CD8-positive, alpha-beta memory T cell (primary cell): ENCODE measurements around the gene PCBP4. TPM values are rescaled to one million over a fixed set of nuclear protein-coding genes. Genes with fewer than 3 reads are reported as not detected.
A peak's percentile ranks its signal among the peaks of the same experiment; 100 is the strongest.

ENCODE experiments used
- CTCF ChIA-PET: fragments of 350-600 bp; sonication (Branson Sonifier 250); formaldehyde crosslinking; loops from one replicate; lab custom pipeline; 2021; ENCODE audit warnings: antibody characterized with exemption; lab: Charles Lee
- POLR2A ChIA-PET: fragments of 350-600 bp; sonication (Branson Sonifier 250); formaldehyde crosslinking; loops from one replicate; lab custom pipeline; 2021; ENCODE audit warnings: antibody characterized with exemption; lab: Charles Lee
- DNase-seq, 5 donors: peaks; one replicate each; pipeline versions ENCODE4 v3.0.0 to v3.0.0-alpha.2; 2020 to 2022; ENCODE audit warnings: mixed read lengths in 1 of 5
- H3K27ac ChIP-seq: one replicate; pipeline ENCODE4 v1.7.0; 2013; ENCODE audit warnings: low read depth, mild to moderate bottlenecking, low read length, moderate library complexity
- H3K27me3 ChIP-seq: 2 replicates; pipeline ENCODE4 v1.7.0; 2013; ENCODE audit warnings: low read length, mild to moderate bottlenecking; ENCODE audit not compliant: insufficient read depth, poor library complexity, severe bottlenecking
- H3K36me3 ChIP-seq: 2 replicates; pipeline ENCODE4 v1.7.0; 2013; ENCODE audit warnings: mild to moderate bottlenecking, low read length, moderate library complexity; ENCODE audit not compliant: insufficient read depth
- H3K4me1 ChIP-seq: 2 replicates; pipeline ENCODE4 v1.7.0; 2013; ENCODE audit warnings: mild to moderate bottlenecking, low read length, moderate library complexity; ENCODE audit not compliant: insufficient read depth
- H3K4me3 ChIP-seq: 2 replicates; pipeline ENCODE4 v1.7.0; 2013; ENCODE audit warnings: mild to moderate bottlenecking, low read length
- H3K9me3 ChIP-seq: 2 replicates; pipeline ENCODE4 v1.7.0; 2013; ENCODE audit warnings: mild to moderate bottlenecking, low read length
- H3K27ac Mint-ChIP-seq, 8 donors: one replicate each; pipeline ENCODE4 v1.8.0; 2020 to 2021; ENCODE audit warnings: mixed read lengths in 8 of 8, mild to moderate bottlenecking in 6 of 8, inconsistent platforms in 3 of 8, moderate library complexity in 3 of 8
- H3K27me3 Mint-ChIP-seq, 2 donors: one replicate each; pipeline ENCODE4 v1.8.0; 2020 to 2021; ENCODE audit warnings: mixed read lengths in 2 of 2, mild to moderate bottlenecking in 1 of 2, moderate library complexity in 1 of 2
- H3K36me3 Mint-ChIP-seq, 3 donors: one replicate each; pipeline ENCODE4 v1.8.0; 2020 to 2021; ENCODE audit warnings: mixed read lengths in 3 of 3, inconsistent platforms in 1 of 3, mild to moderate bottlenecking in 1 of 3
- H3K4me1 Mint-ChIP-seq, 3 donors: one replicate each; pipeline ENCODE4 v1.8.0; 2020 to 2021; ENCODE audit warnings: mixed read lengths in 3 of 3, inconsistent platforms in 1 of 3, mild to moderate bottlenecking in 1 of 3
- H3K4me3 Mint-ChIP-seq, 7 donors: one replicate each; pipeline ENCODE4 v1.8.0; 2020 to 2021; ENCODE audit warnings: mixed read lengths in 7 of 7, mild to moderate bottlenecking in 6 of 7, moderate library complexity in 4 of 7, inconsistent platforms in 2 of 7
- H3K9me3 Mint-ChIP-seq, 5 donors: one replicate each; pipeline ENCODE4 v1.8.0; 2020 to 2022; ENCODE audit warnings: mixed read lengths in 5 of 5, mild to moderate bottlenecking in 3 of 5, moderate library complexity in 2 of 5, inconsistent platforms in 1 of 5
- polyA plus RNA-seq: library from polyadenylated mRNA; unstranded; fragments of 300-500 nt; fragmentation: Illumina TruSeq; gene quantifications from one replicate; pipeline ENCODE4 v1.2.3, GENCODE V29; 2021
- total RNA-seq, 2 experiments: library from RNA; stranded (reverse); gene quantifications; one replicate each; pipeline ENCODE4 v1.2.3, GENCODE V29; 2021

PCBP4 gene
- total RNA-seq = 10 to 100 TPM in 1 of 2 experiments, 1 to 10 TPM in 1; 9.7 to 12.5 TPM
- 12.5 TPM for polyA plus RNA-seq

DNA sequence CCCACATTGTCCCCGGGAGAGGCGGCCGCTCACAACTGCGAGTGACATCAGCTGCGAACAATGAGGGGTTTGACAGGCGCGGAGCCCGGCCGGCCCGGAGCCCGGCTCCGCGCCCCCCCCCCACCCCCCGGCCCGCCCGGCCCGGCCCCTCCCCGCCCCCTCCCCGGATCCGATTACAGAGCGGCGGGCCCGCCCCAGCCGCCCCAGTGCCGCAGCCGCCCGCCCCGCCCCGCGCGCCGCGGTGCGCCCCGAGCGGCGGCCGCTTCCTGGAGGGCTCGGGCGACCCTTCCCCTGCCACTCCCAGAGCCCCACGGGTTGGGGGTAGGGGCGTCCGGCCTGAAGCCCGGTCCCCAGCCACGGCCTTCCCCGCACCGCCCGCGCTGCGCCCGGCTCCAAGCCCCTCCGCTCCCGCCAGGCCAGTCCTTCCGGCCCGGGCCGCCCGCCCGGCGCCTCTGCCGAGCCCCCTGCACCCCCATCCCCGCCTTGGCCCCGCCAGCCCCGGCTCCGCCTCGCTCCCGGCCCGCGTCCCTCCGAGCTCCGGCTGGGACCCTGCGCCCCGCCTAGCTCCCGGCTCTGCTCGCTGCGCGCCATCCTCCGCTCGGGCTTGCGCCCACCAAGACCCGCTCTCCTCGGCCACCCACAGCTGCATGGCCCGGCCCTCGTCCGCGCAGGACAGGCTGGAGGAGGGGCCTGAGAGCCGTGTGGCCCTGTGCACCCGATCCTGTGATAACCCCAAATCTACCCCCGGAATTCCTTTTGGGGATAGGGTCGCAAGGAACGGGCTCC lies at the start of gene PCBP4:
Gene PCBP4 (minus strand): TSS at position 71 of the 786 bp plus-strand sequence. CDS start 6,214 bp downstream, outside the sequence.
- Mint-ChIP-seq H3K4me3 (peak within 1 kb of the TSS; percentile 79 to 90 (median 84)), H3K9me3 (no peaks in the 10 kb centered on the region), H3K27ac (peak within 1 kb of the TSS; percentile 30 to 94 (median 83)), H3K4me1 (peaks cover 14 to 49% (median 34%) of the 10 kb centered on the region in 3 donors), H3K36me3 (peaks cover 0 to 4% (median 3%) of the 10 kb centered on the region in 3 donors), H3K27me3 (no peaks in the 10 kb centered on the region)
- peak in 4 of 5 donors; percentile 29 to 62 (median 35) for DNase-seq
- no peaks in the 10 kb centered on the region for H3K36me3 ChIP-seq
- H3K27me3 ChIP-seq = no peaks in the 10 kb centered on the region
- H3K4me3 ChIP-seq = peak within 1 kb of the TSS; percentile 58
- peaks cover 16% of the 10 kb centered on the region for H3K4me1 ChIP-seq
- H3K27ac ChIP-seq = peak within 1 kb of the TSS; percentile 57
- POLR2A ChIA-PET = interaction anchor here (0.6 to 1.4 kb wide), 4 partner anchors 12 to 26 kb away, joined by 3 to 6 read pairs (median 3); partner anchors contain the start of genes ACY1 and RRP9
- CTCF ChIA-PET = interaction anchor here (1.1 to 1.3 kb wide), 2 partner anchors 19 to 26 kb away, joined by 3 to 5 read pairs; partner anchors contain the start of gene RRP9
- no peaks in the 10 kb centered on the region for H3K9me3 ChIP-seq

DNA sequence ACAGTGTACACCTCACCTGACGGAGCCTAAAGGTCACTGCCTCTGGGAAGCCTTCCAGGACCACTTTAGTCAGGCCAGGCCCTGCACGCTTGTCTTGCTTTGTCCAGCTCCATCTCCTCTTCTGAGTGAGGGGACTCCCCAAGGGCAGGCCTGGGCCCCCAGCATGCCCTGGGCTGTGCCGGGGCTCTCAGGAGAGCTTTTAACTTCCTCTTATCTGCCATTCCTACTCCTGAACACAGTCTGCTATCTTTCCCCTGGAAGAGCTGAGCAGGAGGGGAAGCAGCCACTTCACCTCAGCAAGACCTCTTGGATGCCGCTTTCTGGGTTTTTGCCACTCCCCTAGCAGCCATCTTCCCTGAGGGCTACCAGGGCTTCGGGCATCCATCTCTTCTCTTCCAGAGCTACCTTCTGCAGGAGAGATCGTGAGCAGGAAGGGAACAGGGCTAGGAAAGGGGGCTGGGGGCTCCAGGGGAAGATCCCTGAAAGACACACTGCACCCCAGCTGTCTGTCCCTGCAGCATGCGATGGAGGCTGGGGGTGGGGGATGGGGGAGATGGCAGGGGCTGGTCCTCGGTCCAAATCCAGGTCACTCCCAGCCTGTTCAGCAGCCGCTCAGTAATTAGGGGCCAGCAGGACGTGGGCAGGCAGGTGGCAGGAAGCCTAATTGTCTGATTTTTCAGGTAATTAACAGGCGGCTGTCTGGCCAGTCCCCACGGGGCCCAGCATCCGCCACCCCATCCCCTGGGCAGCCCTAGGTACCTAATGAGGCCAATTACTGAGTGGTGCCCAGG lies 48.4 kb upstream of the PCBP4 start:
- no peak for DNase-seq
- POLR2A ChIA-PET = no interaction called here
- Histone ChIP-seq H3K9me3 (no peaks in the 10 kb centered on the region), H3K4me1 (no peaks in the 10 kb centered on the region), H3K36me3 (no peaks in the 10 kb centered on the region), H3K27ac (no peak overlapping the region), H3K4me3 (no peak overlapping the region), H3K27me3 (no peaks in the 10 kb centered on the region)
- CTCF ChIA-PET = interaction anchor here (1.2 to 1.7 kb wide), 3 partner anchors 14 to 107 kb away, joined by 3 to 6 read pairs (median 3); no protein-coding TSS in a partner anchor
- Mint-ChIP-seq H3K4me1 (no peaks in the 10 kb centered on the region), H3K27ac (peak overlapping the region in 1 of 8 donors; percentile 54), H3K27me3 (no peaks in the 10 kb centered on the region), H3K36me3 (no peaks in the 10 kb centered on the region), H3K4me3 (no peak overlapping the region), H3K9me3 (no peaks in the 10 kb centered on the region)

DNA sequence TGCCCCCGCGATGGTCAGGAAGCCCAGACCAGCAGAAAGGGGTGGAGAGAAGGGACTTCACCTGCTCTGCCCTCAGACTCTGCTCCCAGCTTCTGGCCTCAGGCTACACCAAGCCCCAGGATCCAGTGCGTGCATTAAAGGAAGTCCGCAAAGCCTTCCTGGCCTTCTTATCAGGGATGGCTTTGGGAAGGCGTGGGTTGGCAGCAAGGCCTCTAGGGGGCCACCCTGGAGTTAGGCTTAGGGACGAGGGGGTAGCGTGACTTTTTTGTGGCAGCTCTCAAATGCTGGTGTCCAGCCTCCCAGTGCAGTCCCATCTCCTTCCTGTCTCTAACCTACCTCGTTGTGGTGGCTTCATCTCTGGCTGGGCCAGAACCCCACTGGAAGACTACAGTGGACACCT lies 47.4 kb upstream of the PCBP4 start:
- Mint-ChIP-seq H3K36me3 (no peaks in the 10 kb centered on the region), H3K27ac (peak overlapping the region in 1 of 8 donors; percentile 50)

DNA sequence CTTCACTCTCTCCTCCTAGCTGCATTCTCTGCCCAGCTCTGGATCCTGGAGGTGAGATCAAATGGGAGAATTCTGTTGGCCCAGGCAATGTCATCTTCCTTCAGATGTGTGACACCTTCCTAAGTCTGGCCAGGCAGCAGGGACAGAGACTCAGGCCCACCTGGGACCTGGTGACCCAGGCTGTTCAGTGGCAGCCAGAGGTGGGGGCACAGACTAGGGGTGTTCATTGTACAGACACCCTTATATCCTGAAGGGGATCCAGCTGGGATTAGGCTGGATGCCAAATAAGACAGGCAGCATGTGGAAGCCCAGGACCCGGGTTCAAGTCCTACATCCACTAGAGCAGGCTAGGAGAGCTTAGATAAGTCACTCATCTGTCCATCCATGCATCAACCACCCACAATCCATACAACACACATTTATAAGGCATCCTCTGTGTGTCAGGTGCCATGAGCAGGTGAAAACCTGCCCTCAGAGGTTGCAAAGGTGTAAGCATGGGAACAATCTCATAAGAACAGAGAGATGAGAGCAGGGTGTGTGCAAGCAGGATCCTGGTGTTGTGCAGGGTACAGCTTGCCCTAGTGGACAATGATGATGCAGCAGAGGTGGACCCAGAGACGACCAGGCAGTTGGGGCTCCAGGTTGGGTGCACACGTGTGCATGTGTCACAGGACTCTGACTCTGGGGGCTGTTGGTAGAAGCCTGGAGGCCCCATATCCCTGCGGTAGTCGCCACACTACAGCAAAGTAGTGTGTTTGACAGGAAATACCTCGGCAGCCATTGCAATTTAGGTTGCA lies 46.7 kb upstream of the PCBP4 start:
- Histone ChIP-seq H3K9me3 (no peaks in the 10 kb centered on the region), H3K4me1 (no peaks in the 10 kb centered on the region), H3K27me3 (no peaks in the 10 kb centered on the region), H3K4me3 (no peak overlapping the region), H3K36me3 (no peaks in the 10 kb centered on the region), H3K27ac (no peak overlapping the region)
- no peaks in the 10 kb centered on the region for H3K9me3 Mint-ChIP-seq
- CTCF ChIA-PET = interaction anchor here (1.0 kb wide), 2 partner anchors 106 to 132 kb away, joined by 3 read pairs; no protein-coding TSS in a partner anchor
- H3K4me1 Mint-ChIP-seq = no peaks in the 10 kb centered on the region
- DNase-seq = no peak
- POLR2A ChIA-PET = no interaction called here
- H3K27me3 Mint-ChIP-seq = no peaks in the 10 kb centered on the region
- H3K27ac Mint-ChIP-seq = no peak overlapping the region
- H3K4me3 Mint-ChIP-seq = no peak overlapping the region
- no peaks in the 10 kb centered on the region for H3K36me3 Mint-ChIP-seq

More for the DNA sequence above, 47.4 kb upstream of the PCBP4 start:
- Histone ChIP-seq H3K4me3 (no peak overlapping the region), H3K9me3 (no peaks in the 10 kb centered on the region), H3K27ac (no peak overlapping the region), H3K36me3 (no peaks in the 10 kb centered on the region), H3K27me3 (no peaks in the 10 kb centered on the region), H3K4me1 (no peaks in the 10 kb centered on the region)
- no peaks in the 10 kb centered on the region for H3K4me1 Mint-ChIP-seq
- no peaks in the 10 kb centered on the region for H3K9me3 Mint-ChIP-seq
- H3K27me3 Mint-ChIP-seq = no peaks in the 10 kb centered on the region
- H3K4me3 Mint-ChIP-seq = no peak overlapping the region
- ChIA-PET CTCF (interaction anchor here (1.2 to 1.7 kb wide), 2 partner anchors 22 to 108 kb away, joined by 3 to 6 read pairs; no protein-coding TSS in a partner anchor), POLR2A (no interaction called here)
- DNase-seq = no peak

DNA sequence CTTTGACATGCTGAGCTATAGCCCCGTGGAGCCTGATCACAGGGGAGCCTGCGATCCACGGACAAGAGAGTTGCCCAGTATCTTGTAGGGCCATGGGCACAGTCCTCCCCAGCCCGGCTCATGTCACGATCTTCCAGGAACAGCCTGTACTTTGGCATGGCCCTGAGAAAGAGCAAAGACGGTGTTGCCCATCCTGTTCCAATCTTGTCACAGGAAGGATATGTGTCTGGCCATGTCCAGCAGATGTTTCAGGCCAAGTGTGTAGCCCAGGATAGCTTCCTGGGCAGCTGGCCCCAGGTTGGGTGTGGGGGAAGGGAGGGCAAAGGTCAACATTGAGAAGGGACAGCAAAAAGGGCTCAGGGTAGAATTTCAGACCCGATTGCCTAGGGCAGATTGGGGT lies 45.4 kb upstream of the PCBP4 start:
- POLR2A ChIA-PET = no interaction called here
- H3K27me3 ChIP-seq = no peaks in the 10 kb centered on the region
- no peaks in the 10 kb centered on the region for H3K36me3 Mint-ChIP-seq

DNA sequence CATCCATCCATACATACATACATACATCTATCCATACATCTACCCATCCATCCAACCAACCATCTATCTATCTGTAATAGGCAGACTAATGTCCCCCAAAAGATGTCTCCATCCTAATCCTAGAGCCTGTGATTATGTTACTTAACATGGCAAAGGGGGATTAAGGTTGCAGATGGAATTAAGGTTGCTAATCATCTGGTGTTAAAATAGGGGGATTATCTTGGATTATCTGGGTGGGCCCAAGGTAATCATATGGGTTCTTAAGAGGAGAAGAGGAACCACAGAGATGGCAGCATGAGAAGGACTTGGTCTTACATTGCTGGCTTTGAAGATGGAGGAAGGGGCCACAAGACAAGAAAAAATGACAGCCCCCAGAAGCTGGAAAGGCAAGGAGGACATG lies 43.2 kb upstream of the PCBP4 start:
- no peaks in the 10 kb centered on the region for H3K9me3 ChIP-seq
- no peak overlapping the region for H3K4me3 ChIP-seq
- no peak for DNase-seq
- no peaks in the 10 kb centered on the region for H3K36me3 Mint-ChIP-seq
- ChIA-PET POLR2A (no interaction called here), CTCF (no interaction called here)
- H3K27ac Mint-ChIP-seq = no peak overlapping the region
- no peaks in the 10 kb centered on the region for H3K9me3 Mint-ChIP-seq
- H3K36me3 ChIP-seq = no peaks in the 10 kb centered on the region
- H3K4me1 Mint-ChIP-seq = peaks cover 0 to 4% (median 0%) of the 10 kb centered on the region in 3 donors
- no peak overlapping the region for H3K27ac ChIP-seq
- no peak overlapping the region for H3K4me3 Mint-ChIP-seq
- no peaks in the 10 kb centered on the region for H3K27me3 ChIP-seq
- peaks cover 10% of the 10 kb centered on the region for H3K4me1 ChIP-seq
- H3K27me3 Mint-ChIP-seq = peaks cover 0 to 3% of the 10 kb centered on the region in 2 donors

More for the DNA sequence above, 45.4 kb upstream of the PCBP4 start:
- H3K27ac ChIP-seq = no peak overlapping the region
- H3K4me1 ChIP-seq = no peaks in the 10 kb centered on the region
- H3K4me1 Mint-ChIP-seq = no peaks in the 10 kb centered on the region
- no peak for DNase-seq
- H3K9me3 ChIP-seq = no peaks in the 10 kb centered on the region
- H3K27ac Mint-ChIP-seq = peak overlapping the region in 2 of 8 donors; percentile 26 to 50
- CTCF ChIA-PET = no interaction called here
- H3K4me3 ChIP-seq = no peak overlapping the region
- no peaks in the 10 kb centered on the region for H3K36me3 ChIP-seq
- H3K9me3 Mint-ChIP-seq = no peaks in the 10 kb centered on the region
- H3K4me3 Mint-ChIP-seq = no peak overlapping the region
- H3K27me3 Mint-ChIP-seq = no peaks in the 10 kb centered on the region

DNA sequence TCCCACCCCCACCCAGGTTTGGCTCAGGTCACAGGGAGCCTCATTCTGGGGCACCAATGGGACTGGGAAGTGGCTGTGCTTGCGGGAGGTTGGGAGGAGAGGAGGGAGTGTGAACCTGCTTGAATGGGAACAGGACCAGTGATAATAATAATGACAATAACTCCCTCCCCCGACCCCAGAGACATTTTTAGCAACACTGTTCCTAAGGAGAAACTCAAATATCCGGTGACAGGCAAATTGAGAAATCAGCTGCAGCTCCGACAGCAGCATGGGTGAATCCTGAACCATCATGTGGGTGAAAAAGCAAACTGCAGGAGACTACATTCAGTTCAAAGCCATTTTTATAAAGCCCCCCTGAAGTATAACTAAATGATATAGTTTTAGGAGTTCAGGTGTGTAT lies 40.0 kb upstream of the PCBP4 start:
- Histone ChIP-seq H3K27me3 (no peaks in the 10 kb centered on the region), H3K4me3 (no peak overlapping the region), H3K36me3 (no peaks in the 10 kb centered on the region), H3K27ac (no peak overlapping the region), H3K9me3 (no peaks in the 10 kb centered on the region), H3K4me1 (peaks cover 10% of the 10 kb centered on the region)
- DNase-seq = no peak
- no peaks in the 10 kb centered on the region for H3K9me3 Mint-ChIP-seq
- no peak overlapping the region for H3K4me3 Mint-ChIP-seq
- H3K27ac Mint-ChIP-seq = no peak overlapping the region
- peaks cover 0 to 3% of the 10 kb centered on the region in 2 donors for H3K27me3 Mint-ChIP-seq
- no peaks in the 10 kb centered on the region for H3K36me3 Mint-ChIP-seq
- peaks cover 0 to 4% (median 0%) of the 10 kb centered on the region in 3 donors for H3K4me1 Mint-ChIP-seq
- ChIA-PET CTCF (no interaction called here), POLR2A (no interaction called here)
